Measurements from ENCODE around the gene PLXNB3. TPM values are rescaled to one million over a fixed set of nuclear protein-coding genes. Genes with fewer than 3 reads are reported as not detected.

PLXNB3 gene
- total RNA-seq, 1 donor from 2014 or later, result 36.1 TPM

- Histone ChIP-seq H3K27me3 (no peaks in the 10 kb centered on the region), H3K36me3 (no peaks in the 10 kb centered on the region), H3K4me3 (no peak overlapping the region), H3K27ac (no peak overlapping the region), H3K9me3 (no peaks in the 10 kb centered on the region), H3K4me1 (no peaks in the 10 kb centered on the region)
- no peak for DNase-seq (ENCODE audit: extremely low spot score in 2 of 2)
- intact Hi-C loops (cut with DNase I), result no loop called here
- TF ChIP-seq POLR2AphosphoS5 (IDR thresholded peaks at IDR 0.05; ENCODE audit: insufficient read depth in 1 of 2, low read depth in 1 of 2) (no peak), CTCF (IDR thresholded peaks at IDR 0.05) (no peak), POLR2A (IDR thresholded peaks at IDR 0.05) (no peak)
These were observed 40.6 kb downstream of the PLXNB3 start for GRCh38 chrX:153804621-153805020.

GRCh38 chrX:153805436-153805835, 41.4 kb downstream of the PLXNB3 start:
- no peaks in the 10 kb centered on the region for H3K36me3 ChIP-seq
- TF ChIP-seq POLR2A (IDR thresholded peaks at IDR 0.05), result no peak
- TF ChIP-seq POLR2AphosphoS5 (IDR thresholded peaks at IDR 0.05; ENCODE audit: insufficient read depth in 1 of 2, low read depth in 1 of 2), result no peak
- no peak for TF ChIP-seq CTCF (IDR thresholded peaks at IDR 0.05)
- no peak overlapping the region for H3K4me3 ChIP-seq
- no peak for DNase-seq (ENCODE audit: extremely low spot score in 2 of 2)
- no peak overlapping the region for H3K27ac ChIP-seq
- H3K27me3 ChIP-seq, result no peaks in the 10 kb centered on the region
- intact Hi-C loops (cut with DNase I), result no loop called here
- no peaks in the 10 kb centered on the region for H3K4me1 ChIP-seq
- H3K9me3 ChIP-seq, result no peaks in the 10 kb centered on the region

GRCh38 chrX:153806999-153807575, 43.0 kb downstream of the PLXNB3 start:
- H3K36me3 ChIP-seq, result no peaks in the 10 kb centered on the region
- no peaks in the 10 kb centered on the region for H3K27me3 ChIP-seq
- H3K27ac ChIP-seq, result no peak overlapping the region
- intact Hi-C loops (cut with DNase I), result no loop called here
- no peak overlapping the region for H3K4me3 ChIP-seq
- TF ChIP-seq CTCF (IDR thresholded peaks at IDR 0.05), result no peak
- no peak for TF ChIP-seq POLR2A (IDR thresholded peaks at IDR 0.05)
- no peak for TF ChIP-seq POLR2AphosphoS5 (IDR thresholded peaks at IDR 0.05; ENCODE audit: insufficient read depth in 1 of 2, low read depth in 1 of 2)
- DNase-seq (ENCODE audit: extremely low spot score in 2 of 2), result no peak
- no peaks in the 10 kb centered on the region for H3K9me3 ChIP-seq
- H3K4me1 ChIP-seq, result no peaks in the 10 kb centered on the region

- Histone ChIP-seq H3K27me3 (no peaks in the 10 kb centered on the region), H3K36me3 (no peaks in the 10 kb centered on the region), H3K4me3 (no peak overlapping the region), H3K9me3 (no peaks in the 10 kb centered on the region), H3K4me1 (no peaks in the 10 kb centered on the region), H3K27ac (no peak overlapping the region)
- no peak for TF ChIP-seq POLR2AphosphoS5 (IDR thresholded peaks at IDR 0.05; ENCODE audit: insufficient read depth in 1 of 2, low read depth in 1 of 2)
- TF ChIP-seq POLR2A (IDR thresholded peaks at IDR 0.05), result no peak
- DNase-seq (ENCODE audit: extremely low spot score in 2 of 2), result no peak
- intact Hi-C loops (cut with DNase I), result no loop called here
These were observed 43.9 kb downstream of the PLXNB3 start for GRCh38 chrX:153807976-153808375.

GRCh38 chrX:153812220-153812619, 48.2 kb downstream of the PLXNB3 start:
- no peak for DNase-seq (ENCODE audit: extremely low spot score in 2 of 2)
- Histone ChIP-seq H3K27ac (no peak overlapping the region), H3K4me3 (no peak overlapping the region), H3K36me3 (no peaks in the 10 kb centered on the region), H3K27me3 (no peaks in the 10 kb centered on the region), H3K9me3 (no peaks in the 10 kb centered on the region), H3K4me1 (no peaks in the 10 kb centered on the region)
- TF ChIP-seq POLR2AphosphoS5 (IDR thresholded peaks at IDR 0.05; ENCODE audit: insufficient read depth in 1 of 2, low read depth in 1 of 2) (no peak), CTCF (IDR thresholded peaks at IDR 0.05) (no peak), POLR2A (IDR thresholded peaks at IDR 0.05) (no peak)
- intact Hi-C loops (cut with DNase I), result no loop called here

Data from vagina (tissue), 2 donors.